K562 (cell line): ENCODE results near the gene MACROD2.

Source experiments
- CXXC5 ChIP-seq: fragments of 250-450 bp; sonication (Bioruptor Pico); IDR thresholded peaks from 2 replicates; pipeline ENCODE4 v1.8.0; 2022; ENCODE audit warnings: inconsistent platforms, mild to moderate bottlenecking, moderate library complexity
- ETV6 ChIP-seq, 3 experiments: fragments of 150-350 bp in 1 of 3; sonication (generic) in 1 of 3; formaldehyde crosslinking in 1 of 3; IDR thresholded peaks; 2 replicates each; pipeline versions ENCODE4 v1.6.1 to v1.8.0; 2014 to 2022; ENCODE audit warnings: borderline replicate concordance in 2 of 3, low read depth in 2 of 3, antibody characterized with exemption in 1 of 3, low read length in 1 of 3, mild to moderate bottlenecking in 1 of 3, missing genetic modification reagents in 1 of 3
- YY1 ChIP-seq, 3 experiments: IDR thresholded peaks; 2 replicates each; pipeline ENCODE4 v1.6.1; 2011; ENCODE audit warnings: low read length in 2 of 3, mild to moderate bottlenecking in 2 of 3, moderate library complexity in 2 of 3, borderline replicate concordance in 1 of 3, control low read depth in 1 of 3, low read depth in 1 of 3; ENCODE audit not compliant: insufficient read depth in 3 of 3, insufficient replicate concordance in 2 of 3, control insufficient read depth in 1 of 3, insufficient read length in 1 of 3; ENCODE audit errors: extremely low read depth in 1 of 3
- ZZZ3 ChIP-seq: fragments of 450-650 bp; IDR thresholded peaks from 2 replicates; pipeline ENCODE4 v1.6.1; 2016; ENCODE audit warnings: antibody characterized with exemption, mild to moderate bottlenecking, moderate library complexity
- TF ChIP-seq, protein P1 (sequence below): IDR thresholded peaks from 3 replicates; pipeline ENCODE4 v1.6.1; 2011; ENCODE audit warnings: borderline replicate concordance, mild to moderate bottlenecking; ENCODE audit not compliant: insufficient read length, insufficient read depth

DNA sequence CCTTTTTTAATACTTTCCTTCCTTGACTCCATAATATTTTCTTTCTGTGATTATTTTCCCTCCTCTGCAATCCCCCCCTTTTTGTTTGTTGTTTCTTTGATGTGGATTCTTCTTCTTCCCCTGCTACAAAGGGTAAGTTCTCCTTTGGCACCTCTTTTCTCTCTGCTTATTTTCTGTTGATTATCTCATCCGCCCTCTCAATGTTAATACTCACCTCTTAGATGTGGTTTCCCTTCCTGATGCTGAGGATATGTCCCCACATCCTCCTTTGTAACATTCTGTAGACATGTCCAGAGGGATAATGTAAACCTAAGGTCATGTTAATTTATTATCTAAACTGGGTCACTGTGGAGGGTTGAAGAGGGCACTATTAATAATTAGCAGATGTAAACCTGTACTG, 324.4 kb downstream of the MACROD2 start:
- TF ChIP-seq, protein P1, sequence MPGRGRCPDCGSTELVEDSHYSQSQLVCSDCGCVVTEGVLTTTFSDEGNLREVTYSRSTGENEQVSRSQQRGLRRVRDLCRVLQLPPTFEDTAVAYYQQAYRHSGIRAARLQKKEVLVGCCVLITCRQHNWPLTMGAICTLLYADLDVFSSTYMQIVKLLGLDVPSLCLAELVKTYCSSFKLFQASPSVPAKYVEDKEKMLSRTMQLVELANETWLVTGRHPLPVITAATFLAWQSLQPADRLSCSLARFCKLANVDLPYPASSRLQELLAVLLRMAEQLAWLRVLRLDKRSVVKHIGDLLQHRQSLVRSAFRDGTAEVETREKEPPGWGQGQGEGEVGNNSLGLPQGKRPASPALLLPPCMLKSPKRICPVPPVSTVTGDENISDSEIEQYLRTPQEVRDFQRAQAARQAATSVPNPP = no peak
- TF ChIP-seq CXXC5 (CRISPR knock-in tag) (no peak), YY1 (IDR thresholded peaks at IDR 0.05; ENCODE audit: borderline replicate concordance in 1 of 3, control insufficient read depth in 1 of 3, extremely low read depth in 1 of 3, insufficient read depth in 3 of 3, insufficient read length in 1 of 3, insufficient replicate concordance in 2 of 3, low read depth in 1 of 3, low read length in 2 of 3) (no peak), ZZZ3 (no peak), ETV6 (IDR thresholded peaks at IDR 0.05; ENCODE audit: borderline replicate concordance in 1 of 2, low read depth in 2 of 2, low read length in 1 of 2) (no peak), ETV6 (CRISPR knock-in tag; IDR thresholded peaks at IDR 0.05; ENCODE audit: borderline replicate concordance) (no peak)
